B cell (primary cell): ENCODE measurements around the gene LOC101059915.
"Not testable (repeated sequence)": the region's sequence is repeated elsewhere in the genome, so short reads cannot be mapped to it uniquely, and the experiment has no call there.

Source experiments
- ATAC-seq: fragments of 200-7000 bp; cut with Tn5 transposase; one replicate; pipeline ENCODE4 v1.10.0; 2021; ENCODE audit warnings: low read depth, mild to moderate bottlenecking, moderate number of reproducible peaks, moderate library complexity
- CTCF ChIA-PET: fragments of 350-600 bp; sonication (Branson Sonifier 250); formaldehyde crosslinking; loops from one replicate; lab custom pipeline; 2021; ENCODE audit warnings: antibody characterized with exemption, inconsistent platforms; lab: Charles Lee
- POLR2A ChIA-PET: fragments of 350-600 bp; sonication (Branson Sonifier 250); formaldehyde crosslinking; loops from one replicate; lab custom pipeline; 2021; ENCODE audit warnings: antibody characterized with exemption; lab: Charles Lee
- DNase-seq: peaks from one replicate; pipeline ENCODE4 v3.0.0; 2013
- H2AFZ ChIP-seq: 2 replicates; pipeline ENCODE4 v1.6.1; 2012; ENCODE audit warnings: mild to moderate bottlenecking, low read depth, low read length; ENCODE audit not compliant: insufficient read depth, poor library complexity, severe bottlenecking
- H3K27ac ChIP-seq, 2 donors: 1 replicate in 1 of 2; 2 replicates in 1 of 2; pipeline ENCODE4 v1.5.1; 2012 to 2013; ENCODE audit warnings: low read length in 2 of 2, mild to moderate bottlenecking in 2 of 2, moderate library complexity in 1 of 2
- H3K27me3 ChIP-seq, 4 experiments: fragments of 200-600 bp in 1 of 4; sonication (generic) in 1 of 4; replicated peaks in 1 of 4; 1 replicate in 2 of 4; 2 replicates in 2 of 4; pipeline versions ENCODE4 v1.6.1 to v1.7.0; 2013 to 2016; ENCODE audit warnings: low read length in 3 of 4, mild to moderate bottlenecking in 2 of 4, mixed read lengths in 1 of 4, moderate library complexity in 1 of 4; ENCODE audit not compliant: insufficient read depth in 4 of 4, control insufficient read depth in 3 of 4; ENCODE audit errors: control extremely low read depth in 1 of 4
- H3K36me3 ChIP-seq, 2 experiments: replicated peaks in 1 of 2; 1 replicate in 1 of 2; 2 replicates in 1 of 2; pipeline versions ENCODE4 v1.6.1 to v1.7.1; 2013; ENCODE audit warnings: low read length in 1 of 2; ENCODE audit not compliant: insufficient read depth in 2 of 2, control insufficient read depth in 1 of 2; ENCODE audit errors: control extremely low read depth in 1 of 2, extremely low read depth in 1 of 2
- H3K4me1 ChIP-seq, 2 donors: fragments of 200-600 bp in 1 of 2; sonication (generic) in 1 of 2; 1 replicate in 1 of 2; 2 replicates in 1 of 2; pipeline versions ENCODE4 v1.5.1 to v1.6.1; 2013 to 2017; ENCODE audit warnings: low read length in 2 of 2; ENCODE audit not compliant: control insufficient read depth in 2 of 2, insufficient read depth in 2 of 2
- H3K4me2 ChIP-seq: replicated peaks from 2 replicates; pipeline ENCODE3; 2012; ENCODE audit warnings: mild to moderate bottlenecking, low read depth, low read length; ENCODE audit not compliant: poor library complexity, severe bottlenecking
- H3K4me3 ChIP-seq, 5 experiments: fragments of 200-600 bp in 1 of 5; sonication (generic) in 1 of 5; 1 replicate in 3 of 5; 2 replicates in 2 of 5; pipeline versions ENCODE4 v1.5.1 to v1.7.0; 2011 to 2016; ENCODE audit warnings: low read length in 4 of 5, mild to moderate bottlenecking in 4 of 5, low read depth in 2 of 5, control low read depth in 1 of 5, moderate library complexity in 1 of 5; ENCODE audit not compliant: insufficient read depth in 1 of 5; ENCODE audit errors: control extremely low read depth in 1 of 5, extremely low read depth in 1 of 5
- H3K79me2 ChIP-seq: fragments of 200-600 bp; sonication (generic); one replicate; pipeline ENCODE4 v1.6.0; 2016; ENCODE audit warnings: low read length; ENCODE audit not compliant: control insufficient read depth, insufficient read depth
- H3K9ac ChIP-seq: fragments of 200-600 bp; sonication (generic); 2 replicates; pipeline ENCODE4 v1.6.1; 2017; ENCODE audit warnings: mild to moderate bottlenecking, low read length, moderate library complexity
- H3K9me3 ChIP-seq, 3 donors: one replicate each; pipeline versions ENCODE4 v1.6.1 to v1.7.1; 2013; ENCODE audit warnings: low read length in 2 of 3; ENCODE audit not compliant: control insufficient read depth in 2 of 3, insufficient read depth in 1 of 3; ENCODE audit errors: control extremely low read depth in 1 of 3
- H4K20me1 ChIP-seq: 2 replicates; pipeline ENCODE4 v1.6.0; 2012; ENCODE audit warnings: mild to moderate bottlenecking, low read length; ENCODE audit not compliant: insufficient read depth, control insufficient read depth, poor library complexity, severe bottlenecking
- H3K27ac Mint-ChIP-seq: one replicate; pipeline ENCODE4 v1.8.0; 2021; ENCODE audit warnings: mixed read lengths
- H3K27me3 Mint-ChIP-seq: one replicate; pipeline ENCODE4 v1.8.0; 2021; ENCODE audit warnings: mixed read lengths
- H3K4me1 Mint-ChIP-seq: one replicate; pipeline ENCODE4 v1.8.0; 2021; ENCODE audit warnings: mixed read lengths
- H3K4me3 Mint-ChIP-seq: one replicate; pipeline ENCODE4 v1.8.0; 2021; ENCODE audit warnings: mixed read lengths
- H3K9me3 Mint-ChIP-seq: one replicate; pipeline ENCODE4 v1.8.0; 2022; ENCODE audit warnings: mixed read lengths; ENCODE audit not compliant: insufficient read depth
- EZH2 ChIP-seq: IDR thresholded peaks from 2 replicates; pipeline ENCODE4 v1.6.1; 2012; ENCODE audit warnings: borderline replicate concordance, low read depth, mild to moderate bottlenecking, moderate library complexity, low read length; ENCODE audit not compliant: insufficient read depth, poor library complexity, severe bottlenecking
- WGBS: methylation state at CpG from one replicate; pipeline ENCODE4 v1.1.5; 2013; ENCODE audit warnings: missing lambda C conversion rate; ENCODE audit not compliant: insufficient coverage; 5-methylcytosine and 5-hydroxymethylcytosine counted together
- intact Hi-C: fragments of 100-400 bp; cut with micrococcal nuclease; formaldehyde crosslinking; loops from one replicate; pipeline ENCODE4 v1.10.0; 2022
- TF ChIP-seq, protein P1 (sequence below): fragments of 200-600 bp; IDR thresholded peaks from one replicate; pipeline ENCODE4 v1.8.0; 2022; ENCODE audit warnings: antibody characterized with exemption, mild to moderate bottlenecking

LOC101059915 gene

DNA sequence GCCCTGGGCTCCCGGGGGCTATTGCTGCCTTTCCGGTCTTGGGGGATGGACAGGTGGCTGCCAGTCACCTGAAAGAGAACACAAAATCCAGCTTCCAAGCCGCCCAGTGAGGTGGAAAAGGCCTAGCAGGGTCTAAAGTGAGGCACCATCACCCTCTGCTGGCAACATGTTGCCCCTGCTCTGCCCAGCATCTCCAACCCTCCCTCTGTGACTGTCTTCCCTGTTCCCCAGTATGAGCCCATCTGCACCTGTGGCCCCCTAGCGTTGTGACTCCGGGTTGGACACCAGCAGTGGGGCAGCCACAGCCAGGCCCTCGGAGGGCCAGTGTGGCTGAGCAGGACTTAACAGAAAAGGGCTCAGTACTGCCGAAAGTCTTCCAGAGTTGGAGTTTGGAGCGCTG is 3.1 kb upstream of the LOC101059915 start:
- H3K9me3 Mint-ChIP-seq, H3K36me3 ChIP-seq, H3K27ac Mint-ChIP-seq, H3K4me2 ChIP-seq, H3K9ac ChIP-seq, POLR2A ChIA-PET, H3K27ac ChIP-seq, H3K4me3 ChIP-seq, H3K4me1 Mint-ChIP-seq, intact Hi-C loops, H3K27me3 Mint-ChIP-seq, CTCF ChIA-PET, DNase-seq, H4K20me1 ChIP-seq, H3K9me3 ChIP-seq, ATAC-seq, H3K4me1 ChIP-seq, H3K79me2 ChIP-seq, H3K4me3 Mint-ChIP-seq, H2AFZ ChIP-seq, H3K27me3 ChIP-seq: not testable (repeated sequence)
- 76% methylated on average over 3 of the region's 8 CpGs for WGBS

DNA sequence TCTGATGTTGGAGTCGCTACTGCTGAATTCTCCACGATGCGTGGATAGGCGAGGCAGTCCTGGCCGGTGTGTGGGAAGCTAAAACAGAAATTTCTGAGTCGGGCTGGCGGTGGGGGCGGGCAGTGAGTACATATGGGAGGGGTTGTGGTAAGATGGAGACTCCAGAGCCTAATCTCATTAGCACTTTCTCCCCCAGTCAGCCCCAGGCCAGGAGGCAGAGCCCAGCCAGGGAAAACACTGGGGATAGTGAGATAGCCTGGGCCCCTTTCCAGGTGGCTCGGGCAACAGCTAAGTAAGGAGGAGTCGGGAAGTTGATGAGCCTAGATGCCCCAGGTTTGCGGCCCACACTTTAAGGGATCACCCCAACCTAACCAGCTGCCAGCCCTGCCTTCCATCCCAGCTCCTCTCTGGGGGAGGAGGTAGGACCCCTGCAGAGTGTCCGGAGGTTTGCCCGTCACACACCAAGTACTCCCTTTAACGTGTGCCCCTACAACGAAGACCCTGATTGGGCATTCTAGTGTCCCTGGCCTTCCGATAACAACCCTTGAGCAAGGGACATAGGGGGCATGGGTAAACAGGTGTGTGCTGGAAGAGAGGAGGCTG is 2.4 kb upstream of the LOC101059915 start:
- Mint-ChIP-seq H3K9me3 (no peaks in the 10 kb centered on the region), H3K4me3 (no peak overlapping the region), H3K4me1 (peaks cover 10% of the 10 kb centered on the region), H3K27ac (no peak overlapping the region), H3K27me3 (no peaks in the 10 kb centered on the region)
- POLR2A ChIA-PET: no interaction called here
- no peaks in the 10 kb centered on the region for H4K20me1 ChIP-seq
- H3K27me3 ChIP-seq: no peaks in the 10 kb centered on the region
- no peak overlapping the region for H3K4me2 ChIP-seq
- TF ChIP-seq EZH2: no peak
- TF ChIP-seq, protein P1, sequence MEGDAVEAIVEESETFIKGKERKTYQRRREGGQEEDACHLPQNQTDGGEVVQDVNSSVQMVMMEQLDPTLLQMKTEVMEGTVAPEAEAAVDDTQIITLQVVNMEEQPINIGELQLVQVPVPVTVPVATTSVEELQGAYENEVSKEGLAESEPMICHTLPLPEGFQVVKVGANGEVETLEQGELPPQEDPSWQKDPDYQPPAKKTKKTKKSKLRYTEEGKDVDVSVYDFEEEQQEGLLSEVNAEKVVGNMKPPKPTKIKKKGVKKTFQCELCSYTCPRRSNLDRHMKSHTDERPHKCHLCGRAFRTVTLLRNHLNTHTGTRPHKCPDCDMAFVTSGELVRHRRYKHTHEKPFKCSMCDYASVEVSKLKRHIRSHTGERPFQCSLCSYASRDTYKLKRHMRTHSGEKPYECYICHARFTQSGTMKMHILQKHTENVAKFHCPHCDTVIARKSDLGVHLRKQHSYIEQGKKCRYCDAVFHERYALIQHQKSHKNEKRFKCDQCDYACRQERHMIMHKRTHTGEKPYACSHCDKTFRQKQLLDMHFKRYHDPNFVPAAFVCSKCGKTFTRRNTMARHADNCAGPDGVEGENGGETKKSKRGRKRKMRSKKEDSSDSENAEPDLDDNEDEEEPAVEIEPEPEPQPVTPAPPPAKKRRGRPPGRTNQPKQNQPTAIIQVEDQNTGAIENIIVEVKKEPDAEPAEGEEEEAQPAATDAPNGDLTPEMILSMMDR: no peak
- no peaks in the 10 kb centered on the region for H3K36me3 ChIP-seq
- H3K4me1 ChIP-seq: peaks cover 0 to 3% of the 10 kb centered on the region in 2 donors
- H3K9ac ChIP-seq: no peak overlapping the region
- no peak overlapping the region for H3K27ac ChIP-seq
- H3K4me3 ChIP-seq: no peak overlapping the region
- no peaks in the 10 kb centered on the region for H3K79me2 ChIP-seq
- intact Hi-C loops: no loop called here
- CTCF ChIA-PET: no interaction called here
- DNase-seq (no peak), ATAC-seq (no peak)
- 100% methylated on average over 1 of the region's 16 CpGs for WGBS
- no peaks in the 10 kb centered on the region for H3K9me3 ChIP-seq
- no peak overlapping the region for H2AFZ ChIP-seq
